H9 (cell line): ENCODE measurements around the gene ENAM. TPM values are rescaled to one million over a fixed set of nuclear protein-coding genes. Genes with fewer than 3 reads are reported as not detected.

Source experiments
- DNase-seq: peaks from one replicate; pipeline ENCODE4 v3.0.0-alpha.2; 2017
- H2AFZ ChIP-seq: one replicate; pipeline ENCODE4 v1.6.1; 2013; ENCODE audit warnings: mild to moderate bottlenecking, low read length, control low read depth, moderate library complexity
- H2AK5ac ChIP-seq: 2 replicates; pipeline ENCODE4 v1.6.1; 2013; ENCODE audit warnings: low read length, control low read depth, mixed read lengths; ENCODE audit not compliant: insufficient read length
- H2BK120ac ChIP-seq: one replicate; pipeline ENCODE4 v1.6.1; 2013; ENCODE audit warnings: low read depth, mild to moderate bottlenecking, low read length, control low read depth, inconsistent platforms; ENCODE audit not compliant: poor library complexity, severe bottlenecking
- H2BK12ac ChIP-seq: 2 replicates; pipeline ENCODE4 v1.6.1; 2013; ENCODE audit warnings: low read length, control low read depth, mixed read lengths, low read depth; ENCODE audit not compliant: insufficient read length
- H2BK15ac ChIP-seq: 2 replicates; pipeline ENCODE4 v1.6.1; 2013; ENCODE audit warnings: low read depth, low read length, control low read depth
- H2BK20ac ChIP-seq: one replicate; pipeline ENCODE4 v1.6.1; 2013; ENCODE audit warnings: low read depth, mild to moderate bottlenecking, low read length, control low read depth, inconsistent platforms; ENCODE audit not compliant: poor library complexity, severe bottlenecking
- H2BK5ac ChIP-seq: 2 replicates; pipeline ENCODE4 v1.6.1; 2013; ENCODE audit warnings: low read length, control low read depth, mixed read lengths; ENCODE audit not compliant: insufficient read length
- H3K14ac ChIP-seq: 2 replicates; pipeline ENCODE4 v1.6.1; 2013; ENCODE audit warnings: low read length, control low read depth; ENCODE audit not compliant: insufficient read depth
- H3K18ac ChIP-seq: 2 replicates; pipeline ENCODE4 v1.6.1; 2013; ENCODE audit warnings: low read depth, mild to moderate bottlenecking, mixed read lengths, low read length, control low read depth; ENCODE audit not compliant: insufficient read length
- H3K23ac ChIP-seq: 2 replicates; pipeline ENCODE4 v1.6.1; 2013; ENCODE audit warnings: low read length, control low read depth, mixed read lengths, low read depth; ENCODE audit not compliant: insufficient read length
- H3K23me2 ChIP-seq: 2 replicates; pipeline ENCODE4 v1.6.1; 2013; ENCODE audit warnings: low read depth, mild to moderate bottlenecking, mixed read lengths, low read length, control low read depth; ENCODE audit not compliant: insufficient read length, poor library complexity, severe bottlenecking
- H3K27ac ChIP-seq: 2 replicates; pipeline ENCODE4 v1.5.1; 2013; ENCODE audit warnings: low read length, control low read depth, mixed read lengths, low read depth; ENCODE audit not compliant: insufficient read length
- H3K27me3 ChIP-seq: 2 replicates; pipeline ENCODE4 v1.6.1; 2013; ENCODE audit warnings: low read length, control low read depth, inconsistent platforms; ENCODE audit not compliant: insufficient read depth
- H3K4ac ChIP-seq: 2 replicates; pipeline ENCODE4 v1.6.1; 2013; ENCODE audit warnings: low read depth, mild to moderate bottlenecking, control low read depth, inconsistent platforms, low read length, moderate library complexity
- H3K4me1 ChIP-seq: 2 replicates; pipeline ENCODE4 v1.6.1; 2013; ENCODE audit warnings: low read length, control low read depth, inconsistent platforms; ENCODE audit not compliant: insufficient read depth
- H3K4me2 ChIP-seq: 2 replicates; pipeline ENCODE4 v1.6.1; 2013; ENCODE audit warnings: low read length, control low read depth, mixed read lengths; ENCODE audit not compliant: insufficient read length, insufficient read depth
- H3K56ac ChIP-seq: 2 replicates; pipeline ENCODE4 v1.6.1; 2013; ENCODE audit warnings: low read depth, mild to moderate bottlenecking, mixed read lengths, low read length, control low read depth; ENCODE audit not compliant: insufficient read length
- H3K79me1 ChIP-seq: 2 replicates; pipeline ENCODE4 v1.6.1; 2013; ENCODE audit warnings: low read depth, mild to moderate bottlenecking, moderate library complexity, low read length, control low read depth, inconsistent platforms; ENCODE audit not compliant: insufficient read depth, poor library complexity, severe bottlenecking
- H3K79me2 ChIP-seq: 2 replicates; pipeline ENCODE4 v1.6.1; 2013; ENCODE audit warnings: low read length, control low read depth, inconsistent platforms; ENCODE audit not compliant: insufficient read depth
- H3K9ac ChIP-seq: 2 replicates; pipeline ENCODE4 v1.6.1; 2013; ENCODE audit warnings: low read length, control low read depth, mixed read lengths; ENCODE audit not compliant: insufficient read length; ENCODE audit errors: extremely low read depth
- H3K9me3 ChIP-seq: one replicate; pipeline ENCODE4 v1.6.1; 2013; ENCODE audit warnings: low read depth, low read length, inconsistent platforms; ENCODE audit not compliant: control insufficient read depth
- H3T11ph ChIP-seq: one replicate; pipeline ENCODE4 v1.6.1; 2013; ENCODE audit warnings: mild to moderate bottlenecking, low read length, control low read depth, inconsistent platforms
- H4K20me1 ChIP-seq: one replicate; pipeline ENCODE4 v1.6.1; 2013; ENCODE audit not compliant: control insufficient read depth, insufficient read length, insufficient read depth
- H4K5ac ChIP-seq: 2 replicates; pipeline ENCODE4 v1.6.1; 2013; ENCODE audit warnings: low read depth, mild to moderate bottlenecking, mixed read lengths, low read length, control low read depth; ENCODE audit not compliant: insufficient read length
- H4K8ac ChIP-seq: replicated peaks from 2 replicates; pipeline ENCODE4 v1.6.1; 2013; ENCODE audit warnings: low read length, control low read depth, mixed read lengths, low read depth; ENCODE audit not compliant: insufficient read length
- H4K91ac ChIP-seq: 2 replicates; pipeline ENCODE4 v1.6.1; 2013; ENCODE audit warnings: low read depth, mild to moderate bottlenecking, moderate library complexity, mixed read lengths, low read length, control low read depth; ENCODE audit not compliant: insufficient read length
- H3K27ac Mint-ChIP-seq, 3 experiments: 2 replicates in 2 of 3; 3 replicates in 1 of 3; pipeline ENCODE4 v1.8.0; 2020 to 2021; ENCODE audit warnings: mixed read lengths in 3 of 3, mild to moderate bottlenecking in 1 of 3, moderate library complexity in 1 of 3
- H3K27me3 Mint-ChIP-seq: 2 replicates; pipeline ENCODE4 v1.8.0; 2021; ENCODE audit warnings: low read depth, mild to moderate bottlenecking, moderate library complexity, mixed read lengths
- H3K36me3 Mint-ChIP-seq, 3 experiments: 2 replicates in 2 of 3; 3 replicates in 1 of 3; pipeline ENCODE4 v1.8.0; 2020 to 2021; ENCODE audit warnings: low read depth in 3 of 3, mixed read lengths in 3 of 3; ENCODE audit not compliant: insufficient read depth in 1 of 3
- H3K4me1 Mint-ChIP-seq, 2 experiments: 2 replicates each; pipeline ENCODE4 v1.8.0; 2020; ENCODE audit warnings: mixed read lengths in 2 of 2
- H3K4me3 Mint-ChIP-seq, 2 experiments: 2 replicates in 1 of 2; 3 replicates in 1 of 2; pipeline ENCODE4 v1.8.0; 2020 to 2021; ENCODE audit warnings: mild to moderate bottlenecking in 2 of 2, mixed read lengths in 2 of 2, moderate library complexity in 1 of 2
- H3K9me3 Mint-ChIP-seq, 2 experiments: 2 replicates in 1 of 2; 3 replicates in 1 of 2; pipeline ENCODE4 v1.8.0; 2020; ENCODE audit warnings: mild to moderate bottlenecking in 2 of 2, mixed read lengths in 2 of 2, moderate library complexity in 1 of 2
- CTCF ChIP-seq: fragments of 200-600 bp; sonication (generic); conservative IDR thresholded peaks from 3 replicates; pipeline ENCODE4 v1.8.0; 2021; ENCODE audit warnings: antibody characterized with exemption, mild to moderate bottlenecking
- WGBS: extraction: QIAGEN DNeasy Blood & Tissue Kit; methylation state at CpG from one replicate; pipeline ENCODE4 v1.1.7; 2013; ENCODE audit warnings: missing lambda C conversion rate, low lambda C conversion rate, mixed read lengths; ENCODE audit not compliant: insufficient read length; ENCODE audit errors: extremely low coverage; 5-methylcytosine and 5-hydroxymethylcytosine counted together
- total RNA-seq: library from RNA; stranded (reverse); gene quantifications from 2 replicates; pipeline ENCODE4 v1.2.1, GENCODE V29; 2021

Gene ENAM
- total RNA-seq, 1 experiment from 2014 or later: not detected

GRCh38 chr4:70623323-70623722, 5.2 kb upstream of the ENAM start:
- Histone ChIP-seq H4K20me1 (no peaks in the 10 kb centered on the region), H2BK120ac (no peak overlapping the region), H2BK12ac (no peak overlapping the region), H3K9me3 (no peaks in the 10 kb centered on the region), H3K9ac (no peak overlapping the region), H3K4ac (no peak overlapping the region), H4K8ac (no peak overlapping the region), H2BK20ac (no peak overlapping the region), H2AK5ac (no peak overlapping the region), H3K23ac (no peak overlapping the region), H2BK5ac (no peak overlapping the region), H3K23me2 (no peaks in the 10 kb centered on the region), H4K5ac (no peak overlapping the region), H3K79me1 (no peaks in the 10 kb centered on the region), H3K14ac (no peak overlapping the region), H3K4me1 (no peaks in the 10 kb centered on the region), H4K91ac (no peak overlapping the region), H3K18ac (no peak overlapping the region), H3K27ac (no peak overlapping the region), H3K56ac (no peak overlapping the region), H3K27me3 (no peaks in the 10 kb centered on the region), H2AFZ (no peak overlapping the region), H2BK15ac (no peak overlapping the region), H3T11ph (no peak overlapping the region), H3K4me2 (no peak overlapping the region), H3K79me2 (no peaks in the 10 kb centered on the region)
- TF ChIP-seq CTCF: no peak
- H3K4me3 Mint-ChIP-seq: no peak overlapping the region
- no peaks in the 10 kb centered on the region for H3K36me3 Mint-ChIP-seq
- DNase-seq: no peak
- no peaks in the 10 kb centered on the region for H3K9me3 Mint-ChIP-seq
- no peaks in the 10 kb centered on the region for H3K27me3 Mint-ChIP-seq
- WGBS: no CpG with 5 or more reads among the region's 3 CpGs
- H3K4me1 Mint-ChIP-seq: no peaks in the 10 kb centered on the region; a peak in 1 of 4 replicates
- H3K27ac Mint-ChIP-seq: no peak overlapping the region
